ENCODE data around the gene COQ3. TPM values are rescaled to one million over a fixed set of nuclear protein-coding genes. Genes with fewer than 3 reads are reported as not detected.
A peak's percentile ranks its signal among the peaks of the same experiment; 100 is the strongest.

Gene COQ3
- total RNA-seq, 2 experiments from 2014 or later: 6.6 to 7.5 TPM

DNA sequence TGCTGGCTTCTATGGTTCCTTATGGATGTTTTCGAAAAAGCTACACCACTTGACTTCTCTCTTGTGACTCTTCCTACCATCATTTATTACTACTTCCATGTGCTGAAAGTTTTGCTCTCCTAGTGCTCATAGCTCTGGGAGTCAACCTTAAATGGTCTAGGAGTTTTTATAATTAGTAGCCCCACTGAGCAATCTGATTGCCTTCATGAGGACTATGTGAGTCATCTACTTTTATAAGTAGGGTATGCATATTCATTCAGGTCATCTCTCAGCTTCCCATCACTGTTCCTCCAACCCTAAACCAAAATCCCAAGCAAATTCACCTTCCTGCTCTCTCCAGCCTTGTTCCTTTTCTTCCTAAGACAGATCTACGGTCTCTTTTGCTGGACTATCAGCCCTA, 27.1 kb downstream of the COQ3 start:
- Mint-ChIP-seq H3K36me3 (ENCODE audit: low read depth) (no peaks in the 10 kb centered on the region), H3K27ac (no peak overlapping the region), H3K27me3 (no peaks in the 10 kb centered on the region), H3K4me3 (no peak overlapping the region), H3K4me1 (peaks cover 17% of the 10 kb centered on the region), H3K9me3 (no peaks in the 10 kb centered on the region)
- DNase-seq: no peak
- CTCF ChIA-PET: no interaction called here
- POLR2A ChIA-PET: no interaction called here

GRCh38 chr6:99364026-99364425, 30.0 kb downstream of the COQ3 start:
- no peaks in the 10 kb centered on the region for H3K9me3 Mint-ChIP-seq
- H3K27ac Mint-ChIP-seq: no peak overlapping the region
- ChIA-PET POLR2A (interaction anchor here (1.0 to 1.3 kb wide), 4 partner anchors 12 to 62 kb away, joined by 3 to 4 read pairs (median 3); no protein-coding TSS in a partner anchor), CTCF (interaction anchor here (1.2 kb wide), 1 partner anchor 34 kb away, joined by 3 read pairs; no protein-coding TSS in a partner anchor)
- DNase-seq: no peak
- H3K36me3 Mint-ChIP-seq (ENCODE audit: low read depth): no peaks in the 10 kb centered on the region
- peaks cover 18% of the 10 kb centered on the region for H3K27me3 Mint-ChIP-seq
- peaks cover 18% of the 10 kb centered on the region for H3K4me1 Mint-ChIP-seq
- H3K4me3 Mint-ChIP-seq: no peak overlapping the region

- Mint-ChIP-seq H3K4me3 (no peak overlapping the region), H3K36me3 (ENCODE audit: low read depth) (no peaks in the 10 kb centered on the region), H3K9me3 (no peaks in the 10 kb centered on the region), H3K27me3 (peaks cover 21% of the 10 kb centered on the region), H3K4me1 (peaks cover 18% of the 10 kb centered on the region), H3K27ac (no peak overlapping the region)
- no peak for DNase-seq
- ChIA-PET POLR2A (no interaction called here), CTCF (no interaction called here)
Observed at GRCh38 chr6:99362678-99363268, 31.2 kb downstream of the COQ3 start.

DNA sequence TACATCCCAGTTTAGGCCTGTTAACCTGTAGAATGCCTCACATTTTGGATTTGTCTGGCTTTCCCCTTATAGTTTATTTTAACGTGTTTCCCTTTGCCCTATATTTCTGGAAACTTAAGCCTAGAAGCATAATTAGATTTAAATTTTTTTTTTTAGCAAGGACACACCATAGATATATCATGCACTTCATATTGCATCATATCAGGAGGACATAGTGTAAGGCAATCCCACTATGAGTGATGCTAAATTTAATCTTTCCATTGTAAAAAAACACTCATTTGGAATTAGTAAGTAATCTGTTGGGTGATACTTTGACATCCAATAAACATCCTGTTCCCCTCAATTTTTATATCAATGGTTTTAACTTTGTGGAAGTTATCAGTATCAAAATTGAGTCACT, 34.2 kb downstream of the COQ3 start:
- Mint-ChIP-seq H3K9me3 (no peaks in the 10 kb centered on the region), H3K36me3 (ENCODE audit: low read depth) (no peaks in the 10 kb centered on the region), H3K4me3 (no peak overlapping the region), H3K27me3 (peaks cover 44% of the 10 kb centered on the region), H3K4me1 (peaks cover 18% of the 10 kb centered on the region), H3K27ac (no peak overlapping the region)
- POLR2A ChIA-PET: no interaction called here
- CTCF ChIA-PET: no interaction called here
- no peak for DNase-seq

DNA sequence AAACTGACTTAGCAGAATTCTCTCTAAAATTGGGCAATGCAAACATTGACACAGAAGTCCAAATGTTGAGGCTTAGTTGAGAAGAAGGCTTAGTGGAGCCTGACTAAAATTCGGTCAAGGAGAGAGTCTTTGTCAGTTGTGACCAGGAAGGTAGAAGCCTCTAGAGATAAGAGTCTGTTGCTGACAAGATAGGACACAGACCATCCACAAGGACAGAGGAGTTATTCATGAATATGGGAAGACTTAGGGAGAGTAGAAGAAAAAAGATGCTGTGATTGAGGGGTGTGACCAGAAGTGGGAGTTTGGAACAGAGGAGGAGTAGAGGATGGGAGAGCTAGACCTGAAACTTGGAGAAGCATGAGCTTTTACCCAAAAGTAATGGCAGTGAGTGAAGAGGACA, 37.4 kb downstream of the COQ3 start:
- Mint-ChIP-seq H3K36me3 (ENCODE audit: low read depth) (no peaks in the 10 kb centered on the region), H3K9me3 (no peaks in the 10 kb centered on the region), H3K27me3 (peaks cover 55% of the 10 kb centered on the region), H3K4me3 (no peak overlapping the region), H3K4me1 (peaks cover under 1% of the 10 kb centered on the region), H3K27ac (no peak overlapping the region)
- CTCF ChIA-PET: interaction anchor here (1.0 kb wide), 1 partner anchor 22 kb away, joined by 4 read pairs; no protein-coding TSS in a partner anchor
- no peak for DNase-seq
- POLR2A ChIA-PET: no interaction called here

DNA sequence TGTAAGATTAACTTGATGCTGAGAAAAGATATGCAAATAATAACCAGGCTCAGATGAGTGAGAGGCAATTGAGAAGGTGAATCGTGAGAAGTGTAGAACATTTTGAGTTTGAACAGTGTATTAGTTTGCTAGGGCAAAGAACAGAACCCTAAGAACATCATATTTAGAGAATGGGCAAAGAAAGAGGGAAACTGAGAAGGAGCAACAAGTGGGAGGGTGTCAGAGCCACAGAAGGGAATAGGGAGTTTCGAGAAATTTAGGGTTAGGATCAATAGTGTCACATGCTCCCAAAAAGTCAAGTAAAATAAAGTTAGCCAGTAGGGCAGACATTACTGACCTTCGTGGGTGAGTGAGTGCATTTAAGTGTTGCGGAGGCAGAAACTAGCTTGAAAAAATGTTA, 39.0 kb downstream of the COQ3 start:
- H3K27me3 Mint-ChIP-seq: peaks cover 56% of the 10 kb centered on the region
- H3K27ac Mint-ChIP-seq: no peak overlapping the region
- CTCF ChIA-PET: interaction anchor here (1.0 kb wide), 1 partner anchor 20 kb away, joined by 3 read pairs; no protein-coding TSS in a partner anchor
- H3K4me3 Mint-ChIP-seq: no peak overlapping the region
- no peak for DNase-seq
- peaks cover 3% of the 10 kb centered on the region for H3K4me1 Mint-ChIP-seq
- no peaks in the 10 kb centered on the region for H3K36me3 Mint-ChIP-seq (ENCODE audit: low read depth)
- POLR2A ChIA-PET: no interaction called here
- H3K9me3 Mint-ChIP-seq: no peaks in the 10 kb centered on the region

DNA sequence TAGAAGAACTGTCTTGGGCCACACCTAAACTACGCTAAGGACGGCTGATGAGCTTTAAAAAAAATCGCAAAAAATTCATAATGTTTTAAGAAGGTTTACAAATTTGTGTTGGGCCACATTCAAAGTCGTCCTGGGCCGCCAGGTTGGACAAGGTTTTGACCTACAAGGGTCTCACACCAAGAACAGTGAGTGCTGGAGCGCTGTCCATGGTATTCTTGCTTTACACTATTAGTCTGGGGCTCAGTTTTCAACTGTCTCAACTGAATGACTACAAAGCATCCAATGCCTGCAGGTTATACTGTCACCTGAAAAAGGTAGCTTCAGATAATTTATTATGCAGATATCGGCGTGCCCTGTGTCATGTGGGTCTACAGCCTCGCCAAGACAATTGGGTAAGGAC, 40.9 kb downstream of the COQ3 start:
- Mint-ChIP-seq H3K4me1 (peaks cover 5% of the 10 kb centered on the region), H3K4me3 (no peak overlapping the region), H3K27me3 (peaks cover 64% of the 10 kb centered on the region), H3K27ac (no peak overlapping the region), H3K9me3 (no peaks in the 10 kb centered on the region), H3K36me3 (ENCODE audit: low read depth) (no peaks in the 10 kb centered on the region)
- CTCF ChIA-PET: interaction anchor here (0.9 to 2.2 kb wide), 5 partner anchors 8 to 41 kb away, joined by 3 to 11 read pairs (median 4); partner anchors contain the start of gene COQ3
- POLR2A ChIA-PET: interaction anchor here (0.7 kb wide), 1 partner anchor 67 kb away, joined by 3 read pairs; no protein-coding TSS in a partner anchor
- no peak for DNase-seq

GRCh38 chr6:99350573-99350972, 43.4 kb downstream of the COQ3 start:
- POLR2A ChIA-PET: no interaction called here
- no peaks in the 10 kb centered on the region for H3K36me3 Mint-ChIP-seq (ENCODE audit: low read depth)

GRCh38 chr6:99349171-99350141, 44.5 kb downstream of the COQ3 start, which contains the start of gene FAXC:
Gene FAXC (minus strand): TSS chr6:99349674. CDS start chr6:99349372, 302 bp downstream.
- peak; percentile 26 for DNase-seq

More at GRCh38 chr6:99350573-99350972, 43.4 kb downstream of the COQ3 start:
- Mint-ChIP-seq H3K27ac (no peak overlapping the region), H3K4me3 (no peak overlapping the region), H3K27me3 (peaks cover 61% of the 10 kb centered on the region), H3K9me3 (no peaks in the 10 kb centered on the region), H3K4me1 (peaks cover 5% of the 10 kb centered on the region)
- CTCF ChIA-PET: interaction anchor here (1.2 to 1.7 kb wide), 2 partner anchors 11 to 14 kb away, joined by 3 read pairs; no protein-coding TSS in a partner anchor
- DNase-seq: no peak

DNA sequence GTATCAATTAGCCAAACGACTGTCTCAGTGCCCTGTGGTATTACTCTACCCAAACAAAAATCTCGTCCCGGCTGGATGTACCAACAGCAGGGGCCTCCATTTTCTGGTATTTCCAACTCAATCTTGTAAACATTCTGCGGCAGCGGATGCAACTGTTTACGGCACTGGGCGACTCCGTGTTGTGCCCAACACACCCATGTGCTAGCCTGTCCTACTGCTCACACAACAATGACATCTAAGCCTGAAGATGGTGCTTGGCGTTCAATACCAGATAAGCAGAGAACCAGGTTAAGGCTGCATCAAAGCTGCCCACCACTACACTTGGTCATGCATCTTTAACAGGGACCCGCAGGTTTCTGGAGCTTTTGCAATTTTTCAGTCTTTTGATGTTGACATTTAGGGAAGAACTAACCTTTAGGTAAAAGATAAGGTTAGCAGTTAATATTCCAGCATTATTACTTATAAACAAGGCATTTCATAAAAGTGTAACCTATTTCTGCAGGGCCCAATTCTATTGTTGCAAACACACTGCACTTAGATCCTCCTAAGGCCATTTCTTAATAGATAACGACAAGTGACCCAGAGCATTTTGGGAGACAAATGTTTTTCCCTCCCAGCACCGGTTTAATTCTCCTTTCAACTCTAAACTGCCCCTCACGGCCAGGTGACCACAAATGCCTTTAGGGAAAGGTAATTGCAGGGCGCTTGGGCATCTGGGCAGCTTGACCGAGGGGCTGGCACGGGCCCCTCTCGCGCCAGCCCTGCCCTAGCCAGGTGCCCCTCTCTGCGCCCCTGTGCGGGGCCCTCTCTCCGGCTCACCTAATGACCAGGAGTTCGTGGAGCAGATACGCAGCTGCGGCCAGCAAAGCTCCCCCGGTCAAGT, 45.5 kb downstream of the COQ3 start:
- Mint-ChIP-seq H3K27ac (no peak overlapping the region), H3K4me1 (peaks cover 12% of the 10 kb centered on the region), H3K36me3 (ENCODE audit: low read depth) (no peaks in the 10 kb centered on the region), H3K9me3 (no peaks in the 10 kb centered on the region), H3K4me3 (peak overlapping the region; percentile 58), H3K27me3 (peaks cover 65% of the 10 kb centered on the region)
- CTCF ChIA-PET: interaction anchor here (1.2 to 2.6 kb wide), 2 partner anchors 14 to 18 kb away, joined by 4 to 15 read pairs; no protein-coding TSS in a partner anchor
- POLR2A ChIA-PET: interaction anchor here (1.0 kb wide), 1 partner anchor 11 kb away, joined by 3 read pairs; no protein-coding TSS in a partner anchor
- DNase-seq: no peak

More at GRCh38 chr6:99349171-99350141, 44.5 kb downstream of the COQ3 start, which contains the start of gene FAXC:
- Mint-ChIP-seq H3K36me3 (ENCODE audit: low read depth) (no peaks in the 10 kb centered on the region), H3K4me1 (peaks cover 7% of the 10 kb centered on the region), H3K27ac (no peak within 1 kb of the TSS), H3K9me3 (no peaks in the 10 kb centered on the region), H3K4me3 (peak within 1 kb of the TSS; percentile 58), H3K27me3 (peaks cover 61% of the 10 kb centered on the region)
- ChIA-PET CTCF (interaction anchor here (1.1 to 1.7 kb wide), 3 partner anchors 12 to 15 kb away, joined by 3 read pairs; no protein-coding TSS in a partner anchor), POLR2A (interaction anchor here (1.0 kb wide), 1 partner anchor 12 kb away, joined by 3 read pairs; no protein-coding TSS in a partner anchor)

DNA sequence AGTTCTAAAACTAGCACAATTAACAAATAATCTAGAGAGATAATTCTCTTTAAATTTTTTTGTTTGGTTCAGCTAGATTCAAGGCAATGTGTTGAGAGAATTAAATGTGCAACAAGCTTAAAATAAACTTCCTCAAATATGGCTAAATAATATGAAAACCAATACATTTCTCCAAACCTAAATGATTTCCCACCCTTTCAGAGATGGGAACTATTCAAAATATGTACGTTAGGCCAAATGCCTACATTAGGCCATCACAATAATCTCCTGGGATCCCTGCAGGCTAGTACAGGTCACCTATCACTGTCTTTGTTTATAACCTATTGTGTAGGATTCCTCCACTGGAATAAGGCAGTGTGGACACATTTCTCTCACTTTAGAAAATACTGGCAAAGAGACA, 46.2 kb downstream of the COQ3 start:
- Mint-ChIP-seq H3K9me3 (no peaks in the 10 kb centered on the region), H3K27me3 (peaks cover 68% of the 10 kb centered on the region), H3K4me3 (no peak overlapping the region), H3K4me1 (peaks cover 12% of the 10 kb centered on the region), H3K27ac (no peak overlapping the region), H3K36me3 (ENCODE audit: low read depth) (no peaks in the 10 kb centered on the region)
- CTCF ChIA-PET: interaction anchor here (1.2 to 2.6 kb wide), 2 partner anchors 13 to 17 kb away, joined by 4 to 15 read pairs; no protein-coding TSS in a partner anchor
- DNase-seq: no peak
- POLR2A ChIA-PET: interaction anchor here (0.7 to 1.0 kb wide), 2 partner anchors 16 to 191 kb away, joined by 3 to 4 read pairs; no protein-coding TSS in a partner anchor

DNA sequence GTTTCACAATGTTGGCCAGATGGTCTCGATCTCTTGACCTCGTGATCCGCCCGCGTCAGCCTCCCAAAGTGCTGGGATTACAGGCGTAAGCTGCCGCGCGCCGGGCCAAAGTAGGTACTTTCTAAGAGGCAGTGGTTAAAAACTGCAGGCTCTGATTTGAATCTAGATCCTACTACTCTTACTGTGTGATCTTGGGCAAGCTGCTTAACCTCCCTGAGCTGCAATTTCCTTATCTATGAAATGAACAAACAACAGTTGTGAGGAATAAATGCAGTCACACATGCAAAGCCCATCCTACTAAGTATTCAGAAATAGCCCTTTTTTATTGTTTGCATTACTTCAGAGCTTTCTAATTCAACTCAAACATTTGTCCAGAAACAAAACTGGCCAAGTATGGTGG, 47.4 kb downstream of the COQ3 start:
- Mint-ChIP-seq H3K4me3 (no peak overlapping the region), H3K9me3 (no peaks in the 10 kb centered on the region), H3K36me3 (ENCODE audit: low read depth) (no peaks in the 10 kb centered on the region), H3K27me3 (peaks cover 69% of the 10 kb centered on the region), H3K4me1 (peaks cover 12% of the 10 kb centered on the region), H3K27ac (no peak overlapping the region)
- no peak for DNase-seq
- CTCF ChIA-PET: interaction anchor here (2.6 kb wide), 1 partner anchor 16 kb away, joined by 15 read pairs; no protein-coding TSS in a partner anchor
- POLR2A ChIA-PET: interaction anchor here (1.5 kb wide), 1 partner anchor 16 kb away, joined by 3 read pairs; no protein-coding TSS in a partner anchor
